ENCODE measurements around the gene IMMP2L. TPM values are rescaled to one million over a fixed set of nuclear protein-coding genes. Genes with fewer than 3 reads are reported as not detected.

The IMMP2L gene
- total and polyA plus RNA-seq, 2 of the 8 experiments (the other 6 are each of a cell fraction or from before 2014, with no cell fraction given): 2.3 to 10.1 TPM

DNA sequence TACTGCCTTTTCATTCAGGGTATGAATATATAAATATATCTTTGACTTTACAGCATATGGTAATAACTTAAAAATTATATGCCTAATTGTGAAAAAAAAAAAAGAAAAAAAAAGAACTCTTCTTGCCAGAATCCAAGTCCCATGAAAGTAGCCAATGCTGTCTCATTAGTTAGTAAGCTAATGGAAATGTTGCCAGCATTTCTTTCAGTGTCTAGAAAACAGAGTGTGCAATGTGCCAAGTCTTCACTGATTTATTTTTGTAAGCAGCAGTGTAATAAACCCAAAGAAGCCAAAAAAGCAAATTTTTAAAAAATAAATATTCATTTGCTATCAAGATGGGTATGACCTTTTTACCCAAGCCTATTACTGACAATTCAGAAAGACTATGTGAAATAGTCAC is 502.5 kb downstream of the IMMP2L start (continued):
- TF ChIP-seq, protein P1, sequence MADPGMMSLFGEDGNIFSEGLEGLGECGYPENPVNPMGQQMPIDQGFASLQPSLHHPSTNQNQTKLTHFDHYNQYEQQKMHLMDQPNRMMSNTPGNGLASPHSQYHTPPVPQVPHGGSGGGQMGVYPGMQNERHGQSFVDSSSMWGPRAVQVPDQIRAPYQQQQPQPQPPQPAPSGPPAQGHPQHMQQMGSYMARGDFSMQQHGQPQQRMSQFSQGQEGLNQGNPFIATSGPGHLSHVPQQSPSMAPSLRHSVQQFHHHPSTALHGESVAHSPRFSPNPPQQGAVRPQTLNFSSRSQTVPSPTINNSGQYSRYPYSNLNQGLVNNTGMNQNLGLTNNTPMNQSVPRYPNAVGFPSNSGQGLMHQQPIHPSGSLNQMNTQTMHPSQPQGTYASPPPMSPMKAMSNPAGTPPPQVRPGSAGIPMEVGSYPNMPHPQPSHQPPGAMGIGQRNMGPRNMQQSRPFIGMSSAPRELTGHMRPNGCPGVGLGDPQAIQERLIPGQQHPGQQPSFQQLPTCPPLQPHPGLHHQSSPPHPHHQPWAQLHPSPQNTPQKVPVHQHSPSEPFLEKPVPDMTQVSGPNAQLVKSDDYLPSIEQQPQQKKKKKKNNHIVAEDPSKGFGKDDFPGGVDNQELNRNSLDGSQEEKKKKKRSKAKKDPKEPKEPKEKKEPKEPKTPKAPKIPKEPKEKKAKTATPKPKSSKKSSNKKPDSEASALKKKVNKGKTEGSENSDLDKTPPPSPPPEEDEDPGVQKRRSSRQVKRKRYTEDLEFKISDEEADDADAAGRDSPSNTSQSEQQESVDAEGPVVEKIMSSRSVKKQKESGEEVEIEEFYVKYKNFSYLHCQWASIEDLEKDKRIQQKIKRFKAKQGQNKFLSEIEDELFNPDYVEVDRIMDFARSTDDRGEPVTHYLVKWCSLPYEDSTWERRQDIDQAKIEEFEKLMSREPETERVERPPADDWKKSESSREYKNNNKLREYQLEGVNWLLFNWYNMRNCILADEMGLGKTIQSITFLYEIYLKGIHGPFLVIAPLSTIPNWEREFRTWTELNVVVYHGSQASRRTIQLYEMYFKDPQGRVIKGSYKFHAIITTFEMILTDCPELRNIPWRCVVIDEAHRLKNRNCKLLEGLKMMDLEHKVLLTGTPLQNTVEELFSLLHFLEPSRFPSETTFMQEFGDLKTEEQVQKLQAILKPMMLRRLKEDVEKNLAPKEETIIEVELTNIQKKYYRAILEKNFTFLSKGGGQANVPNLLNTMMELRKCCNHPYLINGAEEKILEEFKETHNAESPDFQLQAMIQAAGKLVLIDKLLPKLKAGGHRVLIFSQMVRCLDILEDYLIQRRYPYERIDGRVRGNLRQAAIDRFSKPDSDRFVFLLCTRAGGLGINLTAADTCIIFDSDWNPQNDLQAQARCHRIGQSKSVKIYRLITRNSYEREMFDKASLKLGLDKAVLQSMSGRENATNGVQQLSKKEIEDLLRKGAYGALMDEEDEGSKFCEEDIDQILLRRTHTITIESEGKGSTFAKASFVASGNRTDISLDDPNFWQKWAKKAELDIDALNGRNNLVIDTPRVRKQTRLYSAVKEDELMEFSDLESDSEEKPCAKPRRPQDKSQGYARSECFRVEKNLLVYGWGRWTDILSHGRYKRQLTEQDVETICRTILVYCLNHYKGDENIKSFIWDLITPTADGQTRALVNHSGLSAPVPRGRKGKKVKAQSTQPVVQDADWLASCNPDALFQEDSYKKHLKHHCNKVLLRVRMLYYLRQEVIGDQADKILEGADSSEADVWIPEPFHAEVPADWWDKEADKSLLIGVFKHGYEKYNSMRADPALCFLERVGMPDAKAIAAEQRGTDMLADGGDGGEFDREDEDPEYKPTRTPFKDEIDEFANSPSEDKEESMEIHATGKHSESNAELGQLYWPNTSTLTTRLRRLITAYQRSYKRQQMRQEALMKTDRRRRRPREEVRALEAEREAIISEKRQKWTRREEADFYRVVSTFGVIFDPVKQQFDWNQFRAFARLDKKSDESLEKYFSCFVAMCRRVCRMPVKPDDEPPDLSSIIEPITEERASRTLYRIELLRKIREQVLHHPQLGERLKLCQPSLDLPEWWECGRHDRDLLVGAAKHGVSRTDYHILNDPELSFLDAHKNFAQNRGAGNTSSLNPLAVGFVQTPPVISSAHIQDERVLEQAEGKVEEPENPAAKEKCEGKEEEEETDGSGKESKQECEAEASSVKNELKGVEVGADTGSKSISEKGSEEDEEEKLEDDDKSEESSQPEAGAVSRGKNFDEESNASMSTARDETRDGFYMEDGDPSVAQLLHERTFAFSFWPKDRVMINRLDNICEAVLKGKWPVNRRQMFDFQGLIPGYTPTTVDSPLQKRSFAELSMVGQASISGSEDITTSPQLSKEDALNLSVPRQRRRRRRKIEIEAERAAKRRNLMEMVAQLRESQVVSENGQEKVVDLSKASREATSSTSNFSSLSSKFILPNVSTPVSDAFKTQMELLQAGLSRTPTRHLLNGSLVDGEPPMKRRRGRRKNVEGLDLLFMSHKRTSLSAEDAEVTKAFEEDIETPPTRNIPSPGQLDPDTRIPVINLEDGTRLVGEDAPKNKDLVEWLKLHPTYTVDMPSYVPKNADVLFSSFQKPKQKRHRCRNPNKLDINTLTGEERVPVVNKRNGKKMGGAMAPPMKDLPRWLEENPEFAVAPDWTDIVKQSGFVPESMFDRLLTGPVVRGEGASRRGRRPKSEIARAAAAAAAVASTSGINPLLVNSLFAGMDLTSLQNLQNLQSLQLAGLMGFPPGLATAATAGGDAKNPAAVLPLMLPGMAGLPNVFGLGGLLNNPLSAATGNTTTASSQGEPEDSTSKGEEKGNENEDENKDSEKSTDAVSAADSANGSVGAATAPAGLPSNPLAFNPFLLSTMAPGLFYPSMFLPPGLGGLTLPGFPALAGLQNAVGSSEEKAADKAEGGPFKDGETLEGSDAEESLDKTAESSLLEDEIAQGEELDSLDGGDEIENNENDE (IDR thresholded peaks at IDR 0.05; ENCODE audit: insufficient replicate concordance, low read length): no peak
- TF ChIP-seq SRF (IDR thresholded peaks at IDR 0.05; ENCODE audit: low read depth, low read length) (no peak), FOSL1 (IDR thresholded peaks at IDR 0.05; ENCODE audit: insufficient read depth, low read depth, low read length) (no peak), EP300 (IDR thresholded peaks at IDR 0.05; ENCODE audit: borderline replicate concordance in 1 of 2, low read depth in 2 of 2, low read length in 2 of 2) (no peak), RAD21 (IDR thresholded peaks at IDR 0.05 in 1 of 2, conservative IDR thresholded peaks at IDR 0.05 in 1 of 2; ENCODE audit: low read depth in 2 of 2, low read length in 2 of 2) (no peak), SIN3A (conservative IDR thresholded peaks at IDR 0.05 in 1 of 2, IDR thresholded peaks at IDR 0.05 in 1 of 2; ENCODE audit: low read depth in 1 of 2, low read length in 2 of 2) (no peak), JUN (IDR thresholded peaks at IDR 0.05; ENCODE audit: low read depth, low read length) (no peak), SIRT6 (IDR thresholded peaks at IDR 0.05; ENCODE audit: low read length) (no peak), TCF12 (IDR thresholded peaks at IDR 0.05; ENCODE audit: low read depth, low read length) (no peak)

All from H1 (cell line).